Trophoblast cell (in vitro differentiated cells and primary cell): ENCODE results near the gene POLR3K.

Source experiments
- DNase-seq, 2 donors: peaks; one replicate each; pipeline ENCODE4 v3.0.0-alpha.2; 2016
- H2AFZ ChIP-seq: 2 replicates; pipeline ENCODE4 v1.6.1; 2013; ENCODE audit warnings: low read length, moderate library complexity, mild to moderate bottlenecking; ENCODE audit not compliant: insufficient read depth, poor library complexity
- H2AK5ac ChIP-seq: 2 replicates; pipeline ENCODE4 v1.6.1; 2013; ENCODE audit warnings: mild to moderate bottlenecking, low read length
- H2BK120ac ChIP-seq: 2 replicates; pipeline ENCODE4 v1.6.1; 2013; ENCODE audit warnings: low read length, mild to moderate bottlenecking, moderate library complexity; ENCODE audit not compliant: insufficient read depth, poor library complexity
- H2BK12ac ChIP-seq: 2 replicates; pipeline ENCODE4 v1.6.1; 2013; ENCODE audit warnings: mild to moderate bottlenecking, low read length, moderate library complexity
- H2BK5ac ChIP-seq: 2 replicates; pipeline ENCODE4 v1.6.1; 2013; ENCODE audit warnings: low read length, low read depth, moderate library complexity, mild to moderate bottlenecking; ENCODE audit not compliant: poor library complexity
- H3K14ac ChIP-seq: 2 replicates; pipeline ENCODE4 v1.6.1; 2013; ENCODE audit warnings: mild to moderate bottlenecking, low read length
- H3K18ac ChIP-seq: 2 replicates; pipeline ENCODE4 v1.6.1; 2013; ENCODE audit warnings: mild to moderate bottlenecking, low read length
- H3K23ac ChIP-seq: 2 replicates; pipeline ENCODE4 v1.6.1; 2013; ENCODE audit warnings: low read length
- H3K27ac ChIP-seq: 2 replicates; pipeline ENCODE4 v1.5.1; 2013; ENCODE audit warnings: low read depth, mild to moderate bottlenecking, inconsistent platforms, low read length, moderate library complexity
- H3K27me3 ChIP-seq: 2 replicates; pipeline ENCODE4 v1.6.1; 2013; ENCODE audit warnings: inconsistent platforms, mild to moderate bottlenecking, low read length, moderate library complexity; ENCODE audit not compliant: insufficient read depth
- H3K36me3 ChIP-seq, 2 experiments: 1 replicate in 1 of 2; 2 replicates in 1 of 2; pipeline ENCODE4 v1.6.1; 2013; ENCODE audit warnings: low read length in 2 of 2, mild to moderate bottlenecking in 2 of 2, moderate library complexity in 1 of 2; ENCODE audit not compliant: insufficient read depth in 2 of 2, control insufficient read depth in 1 of 2
- H3K4ac ChIP-seq: 2 replicates; pipeline ENCODE4 v1.6.1; 2013; ENCODE audit warnings: low read depth, mild to moderate bottlenecking, low read length, moderate library complexity
- H3K4me1 ChIP-seq, 2 experiments: 1 replicate in 1 of 2; 2 replicates in 1 of 2; pipeline ENCODE4 v1.6.1; 2013; ENCODE audit warnings: low read length in 2 of 2, mild to moderate bottlenecking in 2 of 2, moderate library complexity in 1 of 2; ENCODE audit not compliant: insufficient read depth in 2 of 2, control insufficient read depth in 1 of 2
- H3K4me2 ChIP-seq: 2 replicates; pipeline ENCODE4 v1.6.1; 2013; ENCODE audit warnings: inconsistent platforms, mild to moderate bottlenecking, low read length, moderate library complexity
- H3K4me3 ChIP-seq: 2 replicates; pipeline ENCODE4 v1.5.1; 2013; ENCODE audit warnings: mild to moderate bottlenecking, low read depth, low read length, inconsistent platforms
- H3K79me1 ChIP-seq: one replicate; pipeline ENCODE4 v1.6.1; 2013; ENCODE audit warnings: low read length
- H3K79me2 ChIP-seq: 2 replicates; pipeline ENCODE4 v1.6.1; 2013; ENCODE audit warnings: low read length, mild to moderate bottlenecking; ENCODE audit not compliant: control insufficient read depth, insufficient read depth, poor library complexity
- H3K9ac ChIP-seq: 2 replicates; pipeline ENCODE4 v1.6.1; 2013; ENCODE audit warnings: mild to moderate bottlenecking, low read length
- H3K9me3 ChIP-seq: 2 replicates; pipeline ENCODE4 v1.6.1; 2013; ENCODE audit warnings: low read depth, mild to moderate bottlenecking, control low read depth, inconsistent platforms, low read length; ENCODE audit not compliant: insufficient read depth
- H4K12ac ChIP-seq: 2 replicates; pipeline ENCODE4 v1.6.1; 2013; ENCODE audit warnings: low read depth, mild to moderate bottlenecking, low read length, moderate library complexity
- H4K8ac ChIP-seq: 2 replicates; pipeline ENCODE4 v1.6.1; 2013; ENCODE audit warnings: low read depth, mild to moderate bottlenecking, low read length, moderate library complexity
- H4K91ac ChIP-seq: one replicate; pipeline ENCODE4 v1.6.1; 2013; ENCODE audit warnings: low read depth, mild to moderate bottlenecking, low read length, moderate library complexity
- WGBS: extraction: QIAGEN DNeasy Blood & Tissue Kit; methylation state at CpG from one replicate; pipeline ENCODE4 v1.1.7; 2013; ENCODE audit warnings: missing lambda C conversion rate; ENCODE audit not compliant: insufficient read length, insufficient coverage; ENCODE audit errors: extremely low coverage; 5-methylcytosine and 5-hydroxymethylcytosine counted together

Gene POLR3K

DNA sequence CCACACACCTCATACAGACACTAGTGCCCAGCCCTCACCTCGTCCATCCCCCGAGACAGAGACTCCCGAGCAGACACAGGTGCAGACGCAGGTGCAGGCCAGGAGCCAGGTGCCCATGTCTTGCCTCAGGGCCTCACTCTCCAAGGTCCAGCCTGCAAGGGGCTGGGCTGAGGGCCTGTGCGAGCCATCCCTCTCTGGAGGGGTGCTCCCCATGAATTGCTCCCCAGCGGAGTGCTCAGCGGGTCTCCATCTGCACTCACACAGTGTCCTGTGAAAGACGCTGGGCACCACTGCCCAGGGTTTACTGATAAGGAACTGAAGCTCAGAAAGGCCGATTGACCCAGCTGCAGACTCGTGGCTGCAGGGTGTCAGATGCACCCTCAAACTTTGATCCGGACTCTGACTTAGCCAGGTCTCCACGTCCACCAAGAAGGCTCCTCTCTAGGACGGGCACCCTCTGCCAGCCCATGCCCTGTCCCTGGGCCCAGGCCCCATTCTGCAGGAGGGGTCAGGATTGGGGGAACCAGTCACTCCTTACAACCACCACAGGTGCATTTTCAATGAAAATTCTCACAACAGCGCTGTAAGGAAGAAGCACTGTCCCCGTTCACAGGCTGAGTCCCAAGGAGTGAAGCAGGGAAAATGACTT is 16.9 kb downstream of the POLR3K start:
- Histone ChIP-seq H2BK12ac (no peak overlapping the region), H3K79me2 (no peaks in the 10 kb centered on the region), H4K91ac (no peak overlapping the region), H4K8ac (no peak overlapping the region), H3K4me1 (no peaks in the 10 kb centered on the region), H2AFZ (no peak overlapping the region), H3K27ac (no peak overlapping the region), H4K12ac (no peak overlapping the region), H3K79me1 (no peaks in the 10 kb centered on the region), H3K23ac (no peak overlapping the region), H3K36me3 (no peaks in the 10 kb centered on the region), H3K4ac (no peak overlapping the region), H3K27me3 (no peaks in the 10 kb centered on the region), H3K14ac (no peak overlapping the region), H3K4me3 (no peak overlapping the region), H3K4me2 (no peak overlapping the region), H2BK5ac (no peak overlapping the region), H2BK120ac (no peak overlapping the region), H3K9me3 (peaks cover 2% of the 10 kb centered on the region), H3K9ac (no peak overlapping the region), H3K18ac (no peak overlapping the region), H2AK5ac (no peak overlapping the region)
- no peak for DNase-seq
- no CpG with 5 or more reads among the region's 15 CpGs for WGBS

DNA sequence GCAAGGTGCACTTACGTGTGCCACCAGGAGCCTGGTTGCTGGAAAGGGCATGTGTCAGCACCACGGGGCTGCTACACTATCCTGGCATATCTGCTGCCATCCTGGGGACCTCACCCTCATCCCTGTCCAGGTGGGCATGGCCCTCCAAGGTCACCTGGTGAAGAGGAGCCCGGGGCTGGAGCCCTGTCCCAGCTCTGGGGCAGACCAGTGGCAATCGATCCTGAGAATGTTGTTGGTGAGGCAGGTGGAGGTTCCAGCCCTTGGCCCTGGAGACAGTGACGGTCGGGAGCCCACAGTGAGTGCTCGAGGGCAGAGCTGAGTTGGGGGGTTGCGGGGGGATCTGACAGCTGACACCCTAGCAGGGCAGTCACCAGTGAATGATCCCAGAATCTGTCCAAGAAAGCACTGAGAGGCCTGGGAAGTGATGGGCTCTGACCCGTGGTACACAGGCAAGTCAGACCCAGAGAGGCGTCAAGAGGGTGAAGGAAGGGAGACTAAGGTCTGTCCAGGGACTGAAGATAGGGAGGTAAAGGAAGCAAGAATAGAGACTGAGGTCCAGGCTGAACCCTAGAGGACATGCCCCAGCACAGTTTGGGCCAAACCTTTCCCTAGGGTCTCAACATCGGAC is 17.6 kb downstream of the POLR3K start:
- peaks cover 2% of the 10 kb centered on the region for H3K9me3 ChIP-seq
- H4K12ac ChIP-seq, result no peak overlapping the region
- no peaks in the 10 kb centered on the region for H3K79me2 ChIP-seq
- no peak overlapping the region for H3K4me2 ChIP-seq
- H2AK5ac ChIP-seq, result no peak overlapping the region
- no peak overlapping the region for H2BK5ac ChIP-seq
- no peak overlapping the region for H3K23ac ChIP-seq
- H3K9ac ChIP-seq, result no peak overlapping the region
- H4K91ac ChIP-seq, result no peak overlapping the region
- H3K4me3 ChIP-seq, result no peak overlapping the region
- WGBS, result no CpG with 5 or more reads among the region's 11 CpGs
- no peaks in the 10 kb centered on the region for H3K27me3 ChIP-seq
- DNase-seq, result no peak
- H3K36me3 ChIP-seq, result no peaks in the 10 kb centered on the region
- H2AFZ ChIP-seq, result no peak overlapping the region
- H3K27ac ChIP-seq, result no peak overlapping the region
- H4K8ac ChIP-seq, result no peak overlapping the region
- no peaks in the 10 kb centered on the region for H3K4me1 ChIP-seq
- no peak overlapping the region for H3K14ac ChIP-seq
- no peak overlapping the region for H3K4ac ChIP-seq
- no peak overlapping the region for H3K18ac ChIP-seq
- no peak overlapping the region for H2BK12ac ChIP-seq
- no peaks in the 10 kb centered on the region for H3K79me1 ChIP-seq
- no peak overlapping the region for H2BK120ac ChIP-seq

DNA sequence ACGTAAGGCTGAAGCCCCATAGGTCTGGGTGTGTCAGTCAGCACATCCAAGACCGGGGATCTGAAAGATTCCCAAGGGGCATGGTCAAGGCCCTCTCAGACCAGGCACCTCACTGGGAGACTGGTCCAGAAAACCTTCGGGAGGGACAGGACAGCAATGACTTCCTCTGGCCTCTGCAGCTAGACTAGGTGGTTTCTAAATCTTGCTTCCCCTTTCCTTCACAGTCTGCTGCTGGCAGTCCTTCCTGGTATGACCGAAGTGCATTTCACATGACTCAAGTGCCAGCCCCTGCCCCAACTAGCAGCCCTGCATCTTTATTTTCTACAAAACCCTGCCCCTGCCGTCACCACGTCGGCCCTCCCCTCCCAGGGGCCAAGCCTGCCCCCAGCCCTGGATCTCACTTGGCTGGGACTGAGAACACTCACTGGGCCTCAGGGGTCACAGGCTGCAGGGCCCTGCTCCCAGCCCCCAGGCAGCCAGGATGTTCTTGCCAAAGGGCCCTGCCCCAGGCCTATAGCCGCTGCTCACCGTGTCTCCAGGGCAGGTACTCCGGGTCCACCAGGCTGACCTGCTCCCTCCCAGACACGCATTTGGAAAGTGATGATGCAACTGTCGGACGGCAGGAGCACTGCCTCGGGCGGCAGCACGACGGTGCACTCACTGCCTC is 18.3 kb downstream of the POLR3K start:
- Histone ChIP-seq H3K79me1 (no peaks in the 10 kb centered on the region), H2BK12ac (no peak overlapping the region), H2BK120ac (no peak overlapping the region), H2AK5ac (no peak overlapping the region), H4K91ac (no peak overlapping the region), H3K14ac (no peak overlapping the region), H3K18ac (no peak overlapping the region), H3K4me1 (no peaks in the 10 kb centered on the region), H3K27me3 (no peaks in the 10 kb centered on the region), H3K9me3 (peaks cover 2% of the 10 kb centered on the region), H3K27ac (no peak overlapping the region), H3K4ac (no peak overlapping the region), H2BK5ac (no peak overlapping the region), H4K12ac (no peak overlapping the region), H3K9ac (no peak overlapping the region), H3K23ac (no peak overlapping the region), H4K8ac (no peak overlapping the region), H3K4me3 (no peak overlapping the region), H2AFZ (no peak overlapping the region), H3K79me2 (no peaks in the 10 kb centered on the region), H3K4me2 (no peak overlapping the region), H3K36me3 (no peaks in the 10 kb centered on the region)
- DNase-seq, result peak; percentile 95 to 96
- WGBS, result no CpG with 5 or more reads among the region's 17 CpGs

DNA sequence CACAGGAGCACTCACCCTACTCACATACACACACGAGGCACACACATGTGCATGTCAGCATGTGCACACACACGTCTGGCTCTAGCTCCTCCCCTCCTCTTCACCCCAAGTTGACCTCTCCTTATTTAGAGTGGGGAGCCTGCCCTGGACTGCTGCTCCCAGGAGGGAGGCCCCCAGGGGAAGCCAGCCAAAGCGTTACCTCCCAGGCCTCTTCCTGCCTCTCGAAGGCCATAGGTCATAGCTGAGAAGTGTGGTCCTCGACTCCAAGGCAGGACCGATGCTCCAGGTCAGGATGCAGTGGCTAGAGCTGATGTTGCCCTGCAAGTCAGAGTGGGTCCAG is 18.8 kb downstream of the POLR3K start:
- Histone ChIP-seq H2BK12ac (no peak overlapping the region), H3K27me3 (no peaks in the 10 kb centered on the region), H3K9ac (no peak overlapping the region), H4K91ac (no peak overlapping the region), H3K9me3 (peaks cover 2% of the 10 kb centered on the region), H3K4me1 (no peaks in the 10 kb centered on the region), H3K4me2 (no peak overlapping the region), H2BK120ac (no peak overlapping the region), H2BK5ac (no peak overlapping the region), H3K36me3 (no peaks in the 10 kb centered on the region), H4K12ac (no peak overlapping the region), H3K27ac (no peak overlapping the region), H3K4ac (no peak overlapping the region), H2AFZ (no peak overlapping the region), H3K4me3 (no peak overlapping the region), H3K14ac (no peak overlapping the region), H4K8ac (no peak overlapping the region), H3K79me1 (no peaks in the 10 kb centered on the region), H3K18ac (no peak overlapping the region), H3K23ac (no peak overlapping the region), H3K79me2 (no peaks in the 10 kb centered on the region), H2AK5ac (no peak overlapping the region)
- no CpG with 5 or more reads among the region's 6 CpGs for WGBS
- DNase-seq, result no peak
